ENCODE data around the gene KLHL21.
"Not testable (repeated sequence)": the region's sequence is repeated elsewhere in the genome, so short reads cannot be mapped to it uniquely, and the experiment has no call there.

The KLHL21 gene

GRCh38 chr1:6602669-6603237 is at the start of gene KLHL21:
Gene KLHL21 (minus strand): TSS chr1:6602869. CDS start chr1:6602817, 52 bp downstream.
- peak; percentile 89 for DNase-seq (ENCODE audit: low read depth)

- no peak for DNase-seq (ENCODE audit: low read depth)
These were observed 49.2 kb upstream of the KLHL21 start for GRCh38 chr1:6651909-6652308.

GRCh38 chr1:6648556-6648955 is 45.9 kb upstream of the KLHL21 start:
- DNase-seq (ENCODE audit: low read depth): no peak

- no peak for DNase-seq (ENCODE audit: low read depth)
These were observed 44.0 kb upstream of the KLHL21 start for GRCh38 chr1:6646499-6647148.

- no peak for DNase-seq (ENCODE audit: low read depth)
These were observed 42.3 kb upstream of the KLHL21 start for GRCh38 chr1:6645018-6645417.

- not testable (repeated sequence) for DNase-seq (ENCODE audit: low read depth)
These were observed 38.2 kb upstream of the KLHL21 start for GRCh38 chr1:6640867-6641266.

GRCh38 chr1:6638226-6638625 is 35.6 kb upstream of the KLHL21 start:
- no peak for DNase-seq (ENCODE audit: low read depth)

- DNase-seq (ENCODE audit: low read depth): no peak
These were observed 35.1 kb upstream of the KLHL21 start for GRCh38 chr1:6637770-6638169.

- DNase-seq (ENCODE audit: low read depth): not testable (repeated sequence)
These were observed 34.1 kb upstream of the KLHL21 start for GRCh38 chr1:6636778-6637177.

GRCh38 chr1:6635910-6636760 is 33.5 kb upstream of the KLHL21 start:
- DNase-seq (ENCODE audit: low read depth): no peak

GRCh38 chr1:6635161-6635909 is 32.7 kb upstream of the KLHL21 start:
- DNase-seq (ENCODE audit: low read depth): no peak

- peak; percentile 14 for DNase-seq (ENCODE audit: low read depth)
These were observed 31.8 kb upstream of the KLHL21 start for GRCh38 chr1:6634371-6635052.

- DNase-seq (ENCODE audit: low read depth): no peak
These were observed 30.2 kb upstream of the KLHL21 start for GRCh38 chr1:6632588-6633514.

- DNase-seq (ENCODE audit: low read depth): no peak
These were observed 28.4 kb upstream of the KLHL21 start for GRCh38 chr1:6631058-6631457.

GRCh38 chr1:6630027-6630426 is 27.4 kb upstream of the KLHL21 start:
- DNase-seq (ENCODE audit: low read depth): no peak

GRCh38 chr1:6628971-6629479 is 26.4 kb upstream of the KLHL21 start:
- no peak for DNase-seq (ENCODE audit: low read depth)

- no peak for DNase-seq (ENCODE audit: low read depth)
These were observed 25.3 kb upstream of the KLHL21 start for GRCh38 chr1:6627841-6628545.

- no peak for DNase-seq (ENCODE audit: low read depth)
These were observed 24.4 kb upstream of the KLHL21 start for GRCh38 chr1:6627031-6627430.

GRCh38 chr1:6625584-6626149 is 23.0 kb upstream of the KLHL21 start:
- no peak for DNase-seq (ENCODE audit: low read depth)

All from stimulated activated CD8-positive, alpha-beta memory T cell treated with anti-CD3 and anti-CD28 coated beads, Interleukin-12 subunit alpha, Interleukin-12 subunit beta, amount 100 ng/mL, for 4 hours (primary cell).